Measurements from ENCODE around the gene NFS1.

NFS1 gene

GRCh38 chr20:35651958-35652357 is 47.2 kb downstream of the NFS1 start:
- DNase-seq (ENCODE audit: low read depth, low spot score): no peak
- no peak overlapping the region for H3K4me3 ChIP-seq (ENCODE audit: low read depth, low read length)
- no peak for TF ChIP-seq CTCF (IDR thresholded peaks at IDR 0.05; ENCODE audit: low read depth, low read length)
- in situ Hi-C loops (cut with HindIII; ENCODE audit: low sequenced_read_pairs): no loop called here

GRCh38 chr20:35650632-35651031 is 48.5 kb downstream of the NFS1 start:
- in situ Hi-C loops (cut with HindIII; ENCODE audit: low sequenced_read_pairs): no loop called here
- no peak overlapping the region for H3K4me3 ChIP-seq (ENCODE audit: low read depth, low read length)
- no peak for TF ChIP-seq CTCF (IDR thresholded peaks at IDR 0.05; ENCODE audit: low read depth, low read length)
- DNase-seq (ENCODE audit: low read depth, low spot score): no peak

- TF ChIP-seq CTCF (IDR thresholded peaks at IDR 0.05; ENCODE audit: low read depth, low read length): no peak
- in situ Hi-C loops (cut with HindIII; ENCODE audit: low sequenced_read_pairs): no loop called here
- H3K4me3 ChIP-seq (ENCODE audit: low read depth, low read length): no peak overlapping the region
- DNase-seq (ENCODE audit: low read depth, low spot score): peak; percentile 22
Observed at GRCh38 chr20:35648836-35649235, 50.3 kb downstream of the NFS1 start.

- no peak overlapping the region for H3K4me3 ChIP-seq (ENCODE audit: low read depth, low read length)
- in situ Hi-C loops (cut with HindIII; ENCODE audit: low sequenced_read_pairs): no loop called here
- DNase-seq (ENCODE audit: low read depth, low spot score): no peak
- TF ChIP-seq CTCF (IDR thresholded peaks at IDR 0.05; ENCODE audit: low read depth, low read length): no peak
Observed at GRCh38 chr20:35644806-35645205, 54.3 kb downstream of the NFS1 start.

- DNase-seq (ENCODE audit: low read depth, low spot score): no peak
- in situ Hi-C loops (cut with HindIII; ENCODE audit: low sequenced_read_pairs): no loop called here
- no peak overlapping the region for H3K4me3 ChIP-seq (ENCODE audit: low read depth, low read length)
- no peak for TF ChIP-seq CTCF (IDR thresholded peaks at IDR 0.05; ENCODE audit: low read depth, low read length)
Observed at GRCh38 chr20:35643045-35643444, 56.1 kb downstream of the NFS1 start.

GRCh38 chr20:35641743-35642142 is 57.4 kb downstream of the NFS1 start:
- TF ChIP-seq CTCF (IDR thresholded peaks at IDR 0.05; ENCODE audit: low read depth, low read length): no peak
- DNase-seq (ENCODE audit: low read depth, low spot score): no peak
- in situ Hi-C loops (cut with HindIII; ENCODE audit: low sequenced_read_pairs): no loop called here
- no peak overlapping the region for H3K4me3 ChIP-seq (ENCODE audit: low read depth, low read length)

GRCh38 chr20:35640724-35641123 is 58.4 kb downstream of the NFS1 start:
- TF ChIP-seq CTCF (IDR thresholded peaks at IDR 0.05; ENCODE audit: low read depth, low read length): no peak
- DNase-seq (ENCODE audit: low read depth, low spot score): no peak
- in situ Hi-C loops (cut with HindIII; ENCODE audit: low sequenced_read_pairs): no loop called here
- no peak overlapping the region for H3K4me3 ChIP-seq (ENCODE audit: low read depth, low read length)
